GM19328 (cell line): ENCODE data around the gene ADGRG6.
"Not testable (repeated sequence)": the region's sequence is repeated elsewhere in the genome, so short reads cannot be mapped to it uniquely, and the experiment has no call there.

Experiments
- ATAC-seq: cut with Tn5 transposase; IDR thresholded peaks from one replicate; pipeline ENCODE4 v1.9.1; 2021; ENCODE audit warnings: mild to moderate bottlenecking, moderate library complexity; ENCODE audit not compliant: unreplicated experiment

ADGRG6 gene

DNA sequence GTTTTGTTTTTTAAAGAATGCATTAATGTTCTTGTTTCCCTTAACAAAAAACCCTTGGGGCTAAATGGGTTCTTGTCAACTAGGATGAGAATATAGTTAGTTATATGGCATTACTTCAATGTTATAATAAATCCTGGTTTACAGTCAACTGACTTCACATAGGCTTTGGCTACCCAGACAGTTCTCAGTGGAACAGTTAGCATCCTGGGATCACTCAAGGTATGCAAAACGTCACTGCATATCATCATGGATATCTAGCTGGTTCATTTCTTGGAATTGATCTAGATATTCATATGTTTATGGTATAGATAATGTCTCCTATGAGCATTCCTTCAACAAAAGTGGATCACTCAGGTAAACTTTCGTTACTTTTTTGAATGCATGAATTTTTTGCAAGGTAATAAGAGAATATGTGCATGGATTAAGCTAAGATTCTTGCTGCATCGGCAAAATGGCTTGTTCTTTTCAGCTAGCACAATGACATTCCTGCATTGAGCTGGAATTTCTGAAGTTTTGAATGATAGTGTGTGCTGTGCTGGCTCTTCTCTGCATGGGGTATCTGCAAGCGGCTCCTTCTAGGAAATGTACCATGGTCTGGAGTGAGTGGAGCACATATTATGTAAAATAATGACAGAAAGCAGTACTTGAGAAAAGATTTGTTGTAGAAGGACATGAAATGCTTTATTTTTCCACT, 138.9 kb downstream of the ADGRG6 start:
- ATAC-seq: no peak

DNA sequence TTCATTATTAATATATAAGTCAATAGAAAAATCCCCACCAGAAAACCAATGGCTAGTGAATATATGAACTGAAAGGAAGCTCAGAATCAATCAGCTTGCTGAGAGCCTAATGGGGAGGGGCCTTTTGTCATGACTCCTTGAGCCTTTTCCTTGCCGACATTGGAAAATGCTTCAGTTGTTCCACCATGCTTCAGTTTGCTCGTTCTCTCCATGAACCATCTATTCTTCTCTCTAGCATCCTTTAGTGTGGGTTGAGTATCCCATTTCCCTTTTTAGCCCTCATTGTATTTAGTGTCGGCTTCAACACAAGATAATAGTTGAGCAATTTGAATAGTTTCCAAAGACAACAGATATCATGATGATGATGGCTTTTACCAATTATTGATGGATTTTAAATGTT, 139.9 kb downstream of the ADGRG6 start:
- no peak for ATAC-seq

DNA sequence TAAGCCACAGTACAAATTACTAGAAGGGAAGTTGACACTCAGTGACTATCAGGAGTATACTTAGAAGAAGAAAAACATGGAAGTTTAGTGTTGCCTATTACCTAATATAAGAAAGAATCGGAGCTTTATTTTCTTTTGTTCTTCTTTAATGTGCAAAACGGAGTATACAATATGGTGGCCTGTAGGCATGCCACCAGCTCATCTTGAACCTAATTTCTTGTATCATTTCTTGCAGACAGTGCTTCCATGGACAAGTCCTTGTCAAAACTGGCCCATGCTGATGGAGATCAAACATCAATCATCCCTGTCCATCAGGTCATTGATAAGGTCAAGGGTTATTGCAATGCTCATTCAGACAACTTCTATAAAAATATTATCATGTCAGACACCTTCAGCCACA, 141.3 kb downstream of the ADGRG6 start:
- no peak for ATAC-seq

DNA sequence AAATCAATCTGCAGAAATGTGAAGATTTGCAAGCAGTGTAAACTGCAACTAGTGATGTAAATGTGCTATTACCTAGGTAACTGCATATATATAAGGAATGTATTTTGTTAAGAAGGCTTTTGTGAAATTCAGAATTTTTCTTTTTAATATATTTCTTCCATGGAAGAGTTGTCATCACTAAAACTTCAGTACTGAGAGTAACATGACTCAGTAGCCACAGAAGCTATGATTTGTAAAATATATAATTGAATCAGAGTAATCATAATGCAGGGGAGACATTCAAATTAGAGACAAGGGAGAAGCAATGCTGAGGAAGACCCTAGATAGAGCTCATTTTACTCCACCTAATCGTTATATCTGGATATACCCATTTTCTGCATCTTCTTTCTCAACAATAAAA, 141.7 kb downstream of the ADGRG6 start:
- ATAC-seq: no peak

DNA sequence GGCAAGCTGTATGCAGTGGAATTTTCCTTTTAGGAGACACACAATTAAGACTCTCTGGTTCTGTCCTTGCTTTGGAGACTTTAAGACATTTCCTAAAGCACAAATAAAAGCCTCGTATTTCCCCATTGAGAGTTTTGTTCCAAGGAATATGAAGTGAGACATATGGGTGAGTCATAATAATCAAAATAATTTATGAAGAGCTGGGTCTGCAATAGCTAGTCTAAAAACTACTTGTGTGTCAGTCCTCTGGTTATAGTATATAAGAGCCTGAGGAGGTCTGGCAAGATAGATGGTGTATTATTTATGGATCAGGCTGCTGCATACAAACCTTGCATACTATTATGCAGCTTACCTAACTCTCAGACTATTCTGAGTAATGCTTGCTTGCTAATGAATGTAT, 142.6 kb downstream of the ADGRG6 start:
- ATAC-seq: no peak

DNA sequence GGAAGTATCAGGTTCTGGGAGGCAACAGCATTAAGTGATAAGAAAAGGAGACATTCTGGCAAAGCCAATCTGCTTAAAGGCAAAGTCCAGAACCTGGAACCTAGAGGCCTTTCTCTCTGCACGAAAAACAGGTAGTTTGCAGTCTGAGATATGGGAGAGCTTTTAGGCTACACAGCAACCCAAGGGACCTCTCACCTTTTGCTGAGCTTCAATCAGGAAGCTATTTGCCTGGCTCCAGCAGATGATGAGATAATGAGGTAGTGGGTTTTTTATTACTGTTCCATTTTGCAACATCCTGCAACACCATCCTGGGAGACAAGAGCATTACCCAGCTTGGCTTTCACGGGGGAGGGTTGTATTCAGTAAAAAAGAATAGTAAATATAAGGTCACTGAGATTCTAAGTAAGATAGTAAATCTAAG, 143.1 kb downstream of the ADGRG6 start:
- ATAC-seq: no peak

DNA sequence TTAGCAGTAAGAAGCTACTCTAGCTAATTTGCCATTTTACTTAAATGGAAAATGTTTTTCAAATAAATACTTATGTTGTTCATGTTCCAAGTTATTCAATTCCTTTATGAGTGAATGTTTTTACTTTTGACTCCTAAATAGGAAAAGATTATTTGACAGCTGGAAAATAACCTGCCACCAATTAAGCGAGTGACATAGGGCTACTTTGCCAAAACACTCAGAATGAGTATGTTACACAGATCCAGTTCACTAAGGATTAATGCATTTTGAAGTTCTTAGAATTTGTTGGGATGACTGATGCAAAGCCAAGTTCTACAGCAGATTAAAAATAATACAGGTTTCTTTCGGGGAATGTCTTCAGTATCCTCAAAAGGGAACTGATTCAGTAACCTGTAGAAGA, 144.4 kb downstream of the ADGRG6 start:
- ATAC-seq: no peak

DNA sequence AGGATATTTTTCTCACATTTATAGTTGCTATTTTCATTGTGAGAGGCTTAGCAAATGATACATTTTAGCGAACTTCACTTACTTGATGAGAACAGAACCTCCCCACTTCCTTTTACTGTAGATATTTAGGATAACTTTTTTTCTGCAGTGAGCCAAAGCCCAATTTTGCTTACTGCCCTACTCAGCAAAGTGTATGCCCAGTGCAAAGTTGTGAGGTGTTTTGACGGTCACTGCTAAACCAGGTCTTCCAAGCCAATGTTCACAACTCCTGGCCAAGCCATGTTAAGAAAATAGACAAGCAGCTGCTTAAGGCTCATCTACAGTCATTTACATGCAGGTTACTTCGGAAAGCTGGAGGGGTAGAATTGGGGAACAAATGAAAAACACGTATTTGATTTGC, 144.8 kb downstream of the ADGRG6 start:
- no peak for ATAC-seq

DNA sequence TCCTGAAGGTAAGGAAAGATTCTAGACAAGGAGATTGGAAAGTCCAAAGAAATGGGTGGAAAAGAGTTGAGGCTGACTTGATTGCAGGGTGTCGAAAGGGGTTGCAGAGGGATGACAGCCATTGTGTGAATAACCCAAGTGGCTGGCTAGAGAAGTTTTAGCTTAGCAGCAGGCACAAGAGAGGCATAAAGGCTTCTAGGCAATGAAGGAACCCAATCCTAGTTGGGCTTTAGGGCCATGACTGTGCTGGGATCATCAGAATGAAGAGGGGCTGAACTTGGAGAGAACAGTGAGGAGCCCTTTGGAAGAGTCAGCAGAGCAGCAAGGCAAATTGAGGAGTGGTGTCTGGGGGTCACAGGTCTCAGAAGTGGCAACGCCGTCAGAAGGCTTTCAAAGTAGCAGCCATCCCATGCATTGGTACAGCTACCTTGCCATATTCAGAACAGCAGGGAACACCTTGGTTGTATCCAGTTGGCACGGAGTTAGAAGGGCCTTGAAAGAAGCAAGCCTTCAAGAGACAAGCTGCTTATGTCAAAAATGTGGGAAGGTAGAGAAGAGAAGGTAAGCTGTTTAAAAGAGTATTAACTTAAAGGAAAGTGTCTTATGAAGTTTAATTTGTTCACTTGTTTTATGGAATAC, 146.4 kb downstream of the ADGRG6 start:
- no peak for ATAC-seq

DNA sequence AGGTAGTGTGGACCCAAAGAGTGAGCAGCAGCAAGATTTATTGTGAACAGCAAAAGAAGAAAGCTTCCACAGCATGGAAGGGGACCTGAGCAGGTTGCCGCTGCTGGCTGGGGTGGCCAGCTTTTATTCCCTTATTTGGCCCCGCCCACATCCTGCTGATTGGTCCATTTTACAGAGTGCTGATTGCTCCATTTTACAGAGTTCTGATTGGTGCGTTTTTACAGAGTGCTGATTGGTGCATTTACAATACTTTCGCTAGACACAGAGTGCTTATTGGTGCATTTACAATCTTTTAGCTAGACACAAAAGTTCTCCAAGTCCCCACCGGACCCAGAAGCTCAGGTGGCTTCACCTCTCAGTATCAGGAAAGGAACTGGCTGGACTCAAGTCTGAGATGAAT, 149.0 kb downstream of the ADGRG6 start:
- ATAC-seq: not testable (repeated sequence)

DNA sequence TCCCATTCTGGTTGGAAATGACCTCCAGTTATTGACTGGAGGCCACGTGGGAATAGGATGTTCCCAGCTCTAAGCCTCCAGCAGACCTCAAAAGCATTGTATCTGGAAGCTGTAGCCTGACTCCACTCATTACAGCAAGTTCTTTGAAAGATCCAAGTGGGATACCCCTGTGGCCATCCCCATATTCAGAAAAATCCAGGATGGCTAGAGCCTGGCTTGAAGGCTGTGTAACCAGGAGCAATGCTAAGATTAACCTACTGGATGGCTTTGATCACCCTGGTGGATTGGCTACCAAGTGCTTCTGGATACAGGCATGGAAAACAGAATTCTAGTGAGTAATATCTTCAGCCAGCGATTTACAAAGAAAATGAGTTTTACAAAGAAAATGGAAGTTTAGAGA, 151.2 kb downstream of the ADGRG6 start:
- no peak for ATAC-seq

DNA sequence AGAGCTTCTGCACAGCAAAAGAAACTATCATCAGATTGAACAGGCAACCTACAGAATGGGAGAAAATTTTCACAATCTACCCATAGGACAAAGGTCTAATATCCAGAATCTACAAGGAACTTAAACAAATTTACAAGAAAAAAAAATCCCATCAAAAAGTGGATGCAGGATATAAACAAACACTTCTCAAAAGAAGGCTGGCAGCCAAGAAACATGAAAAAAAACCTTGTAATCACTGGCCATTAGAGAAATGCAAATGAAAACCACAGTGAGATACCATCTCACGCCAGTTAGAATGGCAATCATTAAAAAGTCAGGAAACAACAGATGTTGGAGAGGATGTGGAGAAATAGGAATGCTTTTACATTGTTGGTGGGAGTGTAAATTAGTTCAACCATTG, 152.4 kb downstream of the ADGRG6 start:
- ATAC-seq: not testable (repeated sequence)

DNA sequence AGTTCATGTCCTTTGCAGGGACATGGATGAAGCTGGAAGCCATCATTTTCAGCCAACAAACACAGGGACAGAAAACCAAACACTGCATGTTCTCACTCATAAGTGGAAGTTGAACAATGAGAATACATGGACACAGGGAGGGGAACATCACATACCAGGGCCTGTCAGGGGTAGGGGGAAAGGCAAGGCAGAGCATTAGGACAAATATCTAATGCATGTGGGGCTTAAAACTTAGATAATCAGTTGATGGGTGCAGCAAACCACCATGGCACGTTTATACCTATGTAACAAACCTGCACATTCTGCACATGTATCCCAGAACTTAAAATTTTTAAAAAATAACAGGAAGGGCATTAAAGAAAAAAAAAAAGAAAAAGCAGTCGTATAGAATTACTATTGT, 153.0 kb downstream of the ADGRG6 start:
- ATAC-seq: not testable (repeated sequence)

DNA sequence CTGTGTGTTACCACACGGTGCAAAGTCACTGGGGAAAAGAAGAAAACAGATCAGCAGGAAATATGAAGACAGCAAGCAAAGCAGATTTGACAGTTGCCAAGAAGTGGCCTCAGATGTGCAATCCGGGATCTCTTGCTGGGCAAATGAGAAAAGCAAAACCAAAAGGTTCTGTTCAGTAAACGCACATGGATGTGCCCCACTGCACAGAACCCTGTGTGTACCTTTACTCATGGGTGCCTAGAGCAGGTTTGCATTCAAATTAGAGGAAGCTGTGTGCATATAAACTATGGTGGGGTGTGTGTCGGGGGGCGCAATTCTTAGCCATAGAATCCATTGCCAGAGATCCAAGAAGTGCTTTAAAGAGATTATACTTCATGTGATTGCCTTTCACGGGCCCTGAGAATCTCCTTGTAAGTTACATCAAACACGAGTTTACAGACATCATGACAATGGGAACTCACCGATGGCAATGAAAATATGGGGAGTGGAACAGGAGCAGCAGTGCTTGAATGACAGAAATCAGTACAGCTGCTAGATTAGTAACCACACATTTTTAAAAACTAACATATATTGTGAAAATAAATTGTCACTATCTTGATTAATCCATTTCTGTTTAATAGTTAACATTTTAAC, 154.3 kb downstream of the ADGRG6 start:
- no peak for ATAC-seq

DNA sequence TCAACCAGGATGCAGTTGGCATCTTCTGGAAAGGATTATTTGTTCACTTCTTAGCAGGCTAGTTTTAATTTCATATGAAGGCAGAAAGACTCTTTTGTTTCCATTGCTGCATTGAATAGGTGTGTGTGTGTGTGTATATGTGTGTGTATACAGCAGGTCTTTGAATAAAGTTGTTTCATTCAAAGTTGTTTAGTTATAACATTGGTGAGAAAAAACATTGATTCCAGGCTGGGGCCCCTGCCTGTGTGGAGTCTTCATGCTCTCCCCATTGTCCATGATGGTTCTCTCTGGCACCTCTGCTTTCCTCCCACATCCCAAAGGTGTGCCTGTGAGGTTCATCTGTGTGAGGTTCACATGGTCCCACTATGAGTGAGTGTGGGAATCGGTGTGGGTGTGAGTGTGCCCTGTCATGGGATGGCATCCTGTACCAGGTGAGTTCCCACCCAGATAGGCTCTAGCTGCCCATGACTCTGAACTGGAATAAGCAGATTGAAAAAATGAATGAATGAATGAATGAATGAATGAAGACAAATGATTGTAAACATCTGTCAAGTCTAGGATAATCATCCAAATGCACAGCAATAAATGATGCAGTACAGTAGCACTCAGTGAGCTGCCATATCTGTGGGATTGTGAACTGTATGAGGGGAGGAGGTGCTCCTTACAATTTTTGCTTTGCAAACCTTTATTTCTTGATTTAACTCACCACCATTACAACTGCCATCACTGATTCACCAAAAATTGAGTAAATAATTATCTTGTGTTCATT, 156.0 kb downstream of the ADGRG6 start:
- no peak for ATAC-seq

DNA sequence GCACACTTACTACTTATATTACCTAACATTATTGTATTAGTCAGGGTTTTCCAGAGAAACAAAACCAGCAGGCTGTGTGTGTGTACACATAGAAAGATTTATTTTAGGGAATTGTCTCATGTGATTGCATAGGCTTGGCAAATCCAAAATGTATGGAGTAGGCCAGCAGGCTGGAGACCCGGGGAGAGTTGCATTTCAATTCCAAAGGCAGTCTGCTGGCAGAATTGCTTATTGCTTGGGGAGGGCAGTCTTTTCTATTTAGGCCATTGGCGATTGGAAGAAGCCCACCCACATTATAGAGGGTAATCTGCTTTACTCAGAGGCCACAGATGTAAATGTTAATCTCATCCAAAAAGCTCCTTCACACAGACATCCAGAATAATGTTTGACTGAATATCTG, 157.0 kb downstream of the ADGRG6 start:
- ATAC-seq: no peak

DNA sequence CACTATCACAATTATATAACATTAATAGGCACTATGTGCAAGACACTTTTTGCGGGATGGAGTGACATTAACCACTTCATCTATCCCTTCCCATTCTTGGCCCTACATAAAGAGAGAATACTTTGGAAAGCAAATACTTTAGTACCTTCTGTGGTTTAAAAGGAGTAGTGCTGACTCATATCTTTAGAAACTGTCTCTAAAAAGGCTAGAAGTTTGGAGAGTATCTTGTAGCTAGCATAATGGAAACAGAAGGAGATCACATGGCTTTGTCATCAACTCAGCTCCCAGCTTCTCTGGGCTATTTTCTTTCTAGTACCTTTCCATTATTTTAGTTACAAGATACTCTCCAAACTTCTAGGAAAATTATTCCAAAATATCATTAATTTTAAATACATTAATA, 157.5 kb downstream of the ADGRG6 start:
- no peak for ATAC-seq

DNA sequence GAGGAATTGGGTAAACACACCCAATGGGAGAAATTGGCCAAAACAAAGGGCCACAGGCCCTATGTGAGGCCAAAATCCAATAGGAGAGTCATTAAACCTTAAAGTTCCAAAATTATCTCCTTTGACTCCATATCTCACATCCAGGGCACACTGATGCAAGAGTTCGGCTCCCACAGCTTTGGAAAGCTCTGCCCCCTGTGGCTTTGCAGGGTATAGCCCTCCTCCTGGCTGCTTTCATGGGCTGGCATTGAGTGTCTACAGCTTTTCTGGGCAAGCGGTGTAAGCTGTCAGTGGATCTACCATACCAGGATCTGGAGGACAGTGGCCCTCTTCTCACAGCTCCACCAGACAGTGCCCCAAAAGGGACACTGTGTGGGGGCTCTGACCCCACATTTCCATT, 160.5 kb downstream of the ADGRG6 start:
- no peak for ATAC-seq

DNA sequence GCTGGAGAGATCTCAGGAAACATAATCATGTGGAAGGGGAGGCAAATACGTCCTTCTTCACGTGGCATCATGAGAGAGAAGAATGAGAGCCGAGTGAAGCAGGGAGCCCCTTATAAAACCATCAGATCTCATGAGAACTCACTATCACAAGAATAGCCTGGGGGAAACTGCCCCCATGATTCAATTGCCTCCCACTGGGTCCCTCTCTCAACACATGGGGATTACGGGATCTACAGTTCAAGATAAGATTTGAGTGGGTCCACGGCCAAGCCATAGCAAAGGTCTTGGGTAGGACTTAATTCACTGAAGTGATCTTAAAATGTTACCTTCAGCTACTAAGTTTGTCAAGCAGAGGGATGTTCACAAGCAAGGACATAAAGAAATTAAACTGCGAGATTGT, 162.2 kb downstream of the ADGRG6 start:
- ATAC-seq: no peak

DNA sequence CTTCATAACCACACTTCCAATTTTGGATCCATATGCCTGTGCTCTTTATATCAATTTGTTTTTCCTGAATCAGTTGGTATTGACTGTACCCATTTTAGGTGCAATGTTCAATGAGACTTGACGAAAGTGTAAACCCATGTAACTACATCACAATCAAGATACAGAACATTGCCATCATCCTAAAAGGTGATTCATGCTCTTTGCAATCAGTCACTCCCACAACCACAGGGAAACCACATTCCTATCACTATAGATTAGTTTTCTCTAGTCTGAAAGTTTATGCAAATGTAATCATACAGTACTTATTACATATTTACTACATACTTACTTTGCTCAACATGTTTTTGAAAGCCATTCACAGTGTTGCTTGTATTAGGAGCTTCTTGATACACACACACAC, 167.4 kb downstream of the ADGRG6 start:
- ATAC-seq: no peak

DNA sequence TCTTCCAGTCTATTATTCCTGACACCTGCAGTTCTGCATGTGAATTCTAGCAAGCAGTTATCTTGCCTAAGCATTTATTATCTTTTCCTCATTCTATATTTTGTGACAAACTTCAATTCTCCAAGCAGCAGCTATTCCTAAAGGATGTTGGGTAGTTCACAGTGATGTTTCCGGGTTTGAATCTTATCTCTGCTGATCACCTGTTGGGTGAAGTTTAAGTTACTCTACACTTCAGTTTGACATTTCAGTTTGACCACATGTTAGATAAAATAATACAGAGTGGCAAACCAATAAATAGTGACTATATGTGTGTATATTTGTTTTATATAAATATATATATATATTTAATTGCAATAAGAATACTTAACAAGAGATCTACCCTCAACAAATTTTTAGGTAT, 168.6 kb downstream of the ADGRG6 start:
- ATAC-seq: no peak
